GM19239 (cell line): ENCODE results near the gene TULP4.
"Not testable (repeated sequence)": the region's sequence is repeated elsewhere in the genome, so short reads cannot be mapped to it uniquely, and the experiment has no call there.

Source experiments
- DNase-seq: peaks from one replicate; pipeline ENCODE4 v3.0.0; 2011; ENCODE audit warnings: low spot score; ENCODE audit not compliant: insufficient read length
- FAIRE-seq: peaks from 2 replicates; lab custom pipeline; 2011; peaks lifted over from hg19 to GRCh38; lab: Jason Lieb, UNC

TULP4 gene

DNA sequence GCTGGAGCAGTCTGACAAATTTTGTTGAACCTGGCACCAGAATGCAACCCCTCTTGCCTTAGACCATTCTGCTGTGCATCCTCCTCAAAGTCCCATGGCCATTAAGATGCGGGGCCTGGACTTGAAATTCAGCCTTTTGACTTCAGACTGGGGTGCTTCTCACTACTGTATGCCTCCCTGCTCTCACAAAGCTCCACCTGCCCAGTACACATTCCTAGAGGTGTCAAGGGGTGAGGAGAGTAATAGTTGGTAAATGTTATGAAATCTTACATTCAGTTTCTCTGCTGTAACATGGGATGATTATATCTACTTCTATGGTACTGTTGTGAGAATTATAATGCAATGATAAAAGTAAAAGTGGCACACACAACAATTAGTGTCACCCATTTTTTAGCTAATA is 70.8 kb downstream of the TULP4 start:
- FAIRE-seq: no peak
- DNase-seq: no peak

DNA sequence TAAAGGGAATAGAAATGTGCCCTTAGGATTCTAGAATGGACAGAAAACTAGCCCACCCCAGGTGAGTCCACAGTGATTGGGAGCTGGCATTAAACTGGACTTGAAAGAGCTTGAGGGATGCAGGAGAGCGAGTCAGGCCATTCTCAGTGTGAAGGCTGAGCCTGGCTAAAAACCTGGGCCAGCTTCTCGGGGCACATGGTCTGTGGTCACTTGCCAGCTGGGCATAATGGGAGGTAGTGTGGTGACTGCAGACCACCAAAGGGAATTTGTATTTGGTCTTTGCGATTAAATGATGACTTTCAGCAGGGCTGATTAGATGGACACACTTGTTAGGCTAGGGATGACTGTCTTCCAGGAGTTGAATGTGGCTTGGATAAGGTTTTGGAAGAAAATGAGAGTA is 71.3 kb downstream of the TULP4 start:
- FAIRE-seq (no peak), DNase-seq (no peak)

DNA sequence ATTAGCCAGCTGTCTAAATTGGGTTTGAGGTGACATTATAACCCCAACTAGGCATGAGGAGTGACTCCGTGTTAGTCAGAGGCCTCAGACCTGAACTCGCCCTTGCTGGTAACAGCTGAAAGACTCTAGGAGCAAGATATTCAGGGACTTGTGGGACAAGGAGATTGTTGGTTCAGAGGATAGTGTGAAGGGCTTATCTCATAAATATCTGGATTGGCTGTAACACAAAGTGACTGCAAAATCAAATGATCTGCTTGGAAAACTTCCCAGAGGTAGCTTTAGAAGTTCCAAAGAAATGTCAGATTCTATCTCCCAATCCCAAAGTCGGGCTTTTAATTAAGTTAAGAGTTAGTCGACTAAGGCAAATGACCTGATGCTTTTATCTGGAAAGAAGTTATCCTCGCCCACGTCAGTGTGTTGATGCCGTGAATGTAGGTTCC is 72.4 kb downstream of the TULP4 start:
- no peak for DNase-seq
- FAIRE-seq: no peak

DNA sequence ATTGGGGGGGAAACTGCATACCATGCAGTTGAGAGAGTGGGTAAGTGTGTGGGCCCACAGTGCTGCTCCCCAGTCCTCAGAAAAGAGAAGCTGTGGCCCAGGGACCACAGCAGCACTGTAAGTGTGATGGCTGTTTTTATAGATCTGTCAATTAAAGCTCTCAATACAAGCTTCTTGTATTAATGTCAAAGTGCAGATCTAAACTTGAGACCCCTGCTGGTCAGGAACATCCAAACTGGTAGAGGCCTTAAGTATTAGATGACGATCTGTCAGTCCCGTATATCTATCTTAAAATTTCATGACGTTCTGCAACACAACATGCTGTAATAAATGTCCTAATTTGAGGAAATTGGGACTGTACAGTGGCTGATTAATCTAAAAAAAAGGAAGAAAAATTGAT is 74.8 kb downstream of the TULP4 start:
- DNase-seq (no peak), FAIRE-seq (no peak)

DNA sequence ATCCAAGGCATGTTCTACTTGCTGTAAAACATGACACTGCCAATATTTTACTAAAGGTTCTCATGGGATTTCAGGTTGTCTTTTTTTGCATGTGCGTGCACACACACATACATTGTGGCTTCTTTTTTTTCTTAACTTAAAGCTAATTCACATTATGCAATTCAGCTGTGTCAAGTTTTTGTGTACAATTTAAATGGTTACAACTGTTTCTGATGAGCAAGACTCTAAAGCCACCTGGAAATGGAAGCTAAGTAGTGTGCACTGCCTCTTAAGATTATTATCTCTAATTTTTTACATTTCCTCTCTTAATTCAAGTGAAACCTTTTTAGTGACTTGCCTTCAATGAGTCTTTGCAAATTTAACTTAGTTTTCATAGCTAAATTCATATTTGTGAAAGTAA is 75.3 kb downstream of the TULP4 start:
- FAIRE-seq: no peak
- DNase-seq: no peak

DNA sequence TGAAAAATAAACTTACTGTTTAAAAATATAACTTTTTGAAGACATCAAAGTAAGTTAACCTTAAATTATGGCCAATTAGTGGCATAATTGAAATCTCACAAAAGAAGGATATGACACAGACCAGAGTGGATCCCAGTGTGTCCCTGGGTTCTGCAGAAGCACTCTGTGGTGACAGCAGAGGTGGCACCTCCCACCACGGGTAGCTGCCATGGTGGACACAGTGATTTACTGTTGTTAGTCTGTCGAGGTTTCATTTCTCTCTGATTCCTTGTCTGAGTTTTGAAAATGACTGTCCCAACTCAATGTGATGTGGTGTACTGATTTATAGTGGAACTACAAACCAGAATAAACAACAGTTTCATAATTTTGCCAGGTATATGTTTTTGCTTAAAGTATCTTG is 76.5 kb downstream of the TULP4 start:
- no peak for FAIRE-seq
- no peak for DNase-seq

DNA sequence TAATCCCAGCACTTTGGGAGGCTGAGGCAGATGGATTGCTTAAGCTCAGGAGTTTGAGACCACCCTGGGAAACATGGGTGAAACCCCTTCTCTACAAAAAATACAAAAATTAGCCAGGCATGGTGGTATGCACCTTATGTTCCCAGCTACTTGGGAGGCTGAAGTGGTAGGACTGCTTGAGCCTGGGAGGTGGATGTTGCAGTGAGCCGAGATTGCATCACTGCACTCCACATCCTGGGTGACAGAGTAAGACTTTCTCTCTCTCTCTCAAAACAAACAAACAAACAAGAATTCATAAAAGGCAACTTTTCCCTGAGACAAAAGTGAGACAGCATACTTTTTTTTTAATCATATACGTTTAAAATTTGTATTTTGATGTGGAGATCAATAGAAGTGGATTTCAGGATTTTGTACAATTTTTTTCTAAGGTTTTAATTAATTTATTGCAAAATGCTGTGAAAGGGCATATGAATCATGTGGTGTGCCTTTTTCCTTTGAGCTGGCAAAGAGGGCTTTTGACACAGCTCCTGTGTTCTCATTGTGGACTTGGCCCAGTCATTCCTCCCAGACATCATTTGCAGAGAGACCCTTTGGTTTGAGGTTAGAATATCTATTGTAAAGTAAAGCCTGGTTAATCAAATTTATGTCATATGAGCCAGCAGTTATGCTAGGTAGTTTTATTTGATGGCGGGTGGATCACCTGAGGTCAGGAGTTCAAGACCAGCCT is 77.1 kb downstream of the TULP4 start:
- no peak for DNase-seq
- FAIRE-seq: no peak

DNA sequence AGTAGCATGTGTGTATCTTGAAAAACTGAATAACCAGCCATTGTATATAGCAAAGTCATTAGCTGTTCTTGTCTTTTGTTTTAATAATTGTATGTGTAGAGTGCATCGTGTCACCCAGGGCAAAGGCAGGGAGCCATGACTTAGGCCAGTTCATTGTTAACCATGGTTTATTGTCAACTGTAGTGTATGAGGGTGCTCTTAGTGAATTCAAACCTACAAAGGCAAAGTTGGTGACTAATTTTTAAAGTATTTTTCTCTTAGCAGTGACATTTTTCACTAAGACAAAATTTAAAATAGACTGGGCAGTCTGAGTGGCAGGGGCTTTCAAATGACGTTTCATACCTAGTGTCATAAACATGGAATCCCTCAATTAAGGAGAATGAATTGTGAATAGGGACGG is 79.0 kb downstream of the TULP4 start:
- FAIRE-seq: no peak
- DNase-seq: no peak

DNA sequence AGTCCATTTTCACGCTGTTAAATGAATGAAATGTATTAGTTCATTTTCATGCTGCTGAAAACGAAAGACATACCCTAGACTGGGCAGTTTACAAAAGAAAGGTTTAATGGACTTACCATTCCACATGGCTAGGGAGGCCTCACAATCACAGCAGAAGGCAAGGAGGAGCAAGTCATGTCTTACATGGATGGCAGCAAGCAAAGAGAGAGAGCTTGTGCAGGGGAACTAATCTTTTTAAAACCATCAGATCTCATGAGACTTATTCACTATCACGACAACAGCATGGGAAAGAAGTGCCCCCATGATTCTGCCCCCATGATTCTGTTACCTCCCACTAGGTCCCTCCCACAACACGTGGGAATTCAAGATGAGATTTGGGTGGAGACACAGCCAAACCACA is 79.7 kb downstream of the TULP4 start:
- not testable (repeated sequence) for DNase-seq, FAIRE-seq

DNA sequence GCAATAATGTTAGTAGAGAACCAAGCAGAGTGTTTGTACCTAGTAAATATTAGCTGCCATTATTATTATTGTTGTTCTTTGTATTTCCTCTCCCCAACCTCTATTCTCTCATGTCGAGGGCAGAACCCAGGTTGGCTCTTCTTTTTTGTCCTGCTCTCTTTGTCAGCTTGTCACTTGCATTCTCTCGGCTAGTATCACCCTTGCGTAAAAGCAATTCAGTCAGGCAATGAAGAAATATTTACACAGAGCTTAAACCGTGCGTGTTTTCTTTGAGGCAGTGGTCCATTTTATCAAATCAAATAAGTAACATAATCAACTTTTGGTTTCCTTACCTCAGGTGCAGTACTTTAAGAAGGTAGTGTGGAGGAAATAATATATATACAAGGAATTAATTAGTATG is 83.9 kb downstream of the TULP4 start:
- DNase-seq (no peak), FAIRE-seq (no peak)

DNA sequence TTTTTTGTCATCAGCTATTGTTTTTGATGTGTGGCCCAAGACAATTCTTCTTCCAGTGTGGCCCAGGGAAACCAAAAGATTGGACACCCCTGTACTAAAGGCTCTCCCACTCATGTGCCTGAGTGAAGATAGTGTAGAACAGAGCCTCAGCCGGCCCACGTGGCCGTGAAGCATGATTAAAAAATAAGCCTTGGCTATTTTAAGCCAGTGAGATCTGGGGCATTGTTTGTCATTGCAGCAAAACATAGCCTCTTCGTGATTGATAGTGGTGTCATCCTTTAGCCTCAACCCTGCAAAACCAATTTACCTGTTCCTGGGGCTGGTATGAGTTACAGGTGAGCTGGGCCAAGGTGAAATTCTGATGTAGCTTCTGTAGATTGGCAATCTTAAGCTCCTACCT is 85.3 kb downstream of the TULP4 start:
- DNase-seq (no peak), FAIRE-seq (no peak)

DNA sequence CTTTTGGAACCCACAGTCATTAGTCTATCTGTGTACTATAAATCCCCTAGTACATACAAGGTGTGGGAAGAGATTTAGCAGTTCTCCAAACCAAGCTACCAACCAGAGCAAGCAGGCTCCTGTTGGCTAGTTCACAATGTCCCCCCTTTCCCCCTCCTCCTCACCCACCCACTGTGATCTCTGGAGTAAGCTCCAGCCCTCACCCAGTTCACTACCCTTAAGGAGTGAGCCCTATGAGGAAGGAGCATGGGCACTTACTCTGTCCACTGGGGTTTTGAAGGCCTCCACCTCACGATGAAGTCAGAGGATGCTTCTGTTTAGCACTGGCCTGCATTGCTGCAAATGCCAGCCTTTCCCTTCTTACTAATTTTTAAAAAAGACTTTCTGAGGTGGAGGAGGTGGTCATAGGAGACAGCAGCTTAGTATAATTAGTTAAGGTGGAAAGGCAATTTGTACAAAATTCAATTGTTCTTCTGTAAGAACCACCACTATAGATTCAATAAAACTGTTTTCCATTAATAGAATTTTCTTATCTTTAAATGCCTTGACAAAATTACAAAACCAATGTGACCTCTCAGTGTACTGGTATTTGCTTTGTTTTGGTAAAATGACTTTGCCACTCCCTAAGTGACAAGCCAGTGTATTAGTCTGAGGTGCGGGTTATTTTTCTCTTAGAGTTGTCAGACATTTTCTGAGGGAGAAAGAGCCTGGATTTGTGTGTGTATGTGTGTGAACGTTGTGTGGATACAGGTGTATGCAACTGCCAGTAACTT is 86.2 kb downstream of the TULP4 start:
- DNase-seq: no peak
- FAIRE-seq: no peak

DNA sequence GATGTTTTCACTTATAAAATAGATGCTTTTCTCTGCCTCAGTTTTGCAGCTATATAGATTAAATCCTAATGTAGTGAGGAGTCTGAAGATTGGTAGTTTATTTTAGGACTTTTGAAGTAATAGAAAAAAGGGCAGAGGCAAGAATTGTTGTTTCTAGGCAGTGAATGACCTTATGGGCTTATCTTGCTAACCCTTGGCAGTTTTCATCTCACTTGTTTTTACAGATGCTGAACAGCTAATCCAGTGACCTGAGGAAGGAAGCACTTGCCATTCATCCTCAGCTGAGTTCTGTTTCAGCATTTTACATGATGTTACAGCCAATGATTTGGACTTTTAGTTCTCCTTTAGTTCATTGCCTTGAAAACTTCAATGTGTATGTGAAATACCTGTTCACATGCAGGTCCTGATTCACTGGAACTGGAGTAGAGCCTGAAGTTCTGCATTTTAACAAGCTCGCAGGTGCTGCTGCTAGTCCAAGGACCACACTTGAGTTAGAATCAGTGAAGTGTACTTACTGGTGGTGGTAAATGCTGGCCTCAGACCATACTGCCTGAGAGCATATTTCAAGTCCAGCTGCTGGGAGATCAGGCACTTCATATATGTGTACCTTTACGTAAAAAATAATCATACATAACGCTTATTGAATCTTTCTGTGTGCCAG is 86.9 kb downstream of the TULP4 start:
- FAIRE-seq (peak; percentile 14), DNase-seq (no peak)

DNA sequence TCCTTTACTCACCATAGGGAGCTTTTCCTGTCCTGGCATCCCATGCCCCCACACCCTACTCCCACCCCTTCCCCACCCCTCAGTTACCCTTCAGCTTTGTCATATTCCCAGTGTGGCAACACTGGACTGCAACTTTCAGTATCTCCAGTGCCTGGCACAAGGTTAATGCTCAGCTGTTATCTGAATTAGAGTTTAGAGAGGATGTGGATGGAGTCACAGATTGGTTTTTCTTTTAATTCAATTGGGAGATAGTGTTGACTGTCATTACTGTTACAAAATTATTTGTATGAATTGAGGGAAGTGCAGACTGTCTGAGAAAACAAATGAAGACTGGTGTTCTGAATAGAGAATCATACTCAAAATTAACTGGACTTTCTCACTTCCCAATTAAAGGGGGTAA is 89.9 kb downstream of the TULP4 start:
- FAIRE-seq: no peak
- DNase-seq: no peak

DNA sequence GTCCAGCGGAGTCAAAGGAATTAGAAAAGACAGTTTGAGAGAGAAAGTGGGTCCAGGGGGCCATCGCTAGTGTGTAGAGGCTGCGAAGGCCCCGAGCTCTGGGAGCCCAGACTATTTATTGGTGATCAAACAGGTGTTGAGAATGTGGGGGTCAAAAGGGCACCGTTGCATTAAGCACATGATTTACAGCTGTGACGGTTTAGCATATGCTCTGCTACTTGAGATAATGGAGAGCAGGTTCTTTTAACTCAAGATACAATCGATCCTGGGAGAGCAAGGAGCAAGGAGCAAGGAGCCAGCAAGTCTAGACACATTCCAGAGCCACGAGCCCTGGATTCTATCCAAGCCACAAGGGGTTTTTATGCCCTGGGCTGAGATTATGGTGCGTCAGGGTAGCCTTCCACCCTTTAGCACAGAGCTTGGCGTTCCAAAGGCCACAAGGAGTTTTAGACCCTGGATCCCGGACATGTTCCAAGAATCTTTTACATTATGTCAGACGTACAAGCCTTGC is 93.1 kb downstream of the TULP4 start:
- not testable (repeated sequence) for FAIRE-seq, DNase-seq

DNA sequence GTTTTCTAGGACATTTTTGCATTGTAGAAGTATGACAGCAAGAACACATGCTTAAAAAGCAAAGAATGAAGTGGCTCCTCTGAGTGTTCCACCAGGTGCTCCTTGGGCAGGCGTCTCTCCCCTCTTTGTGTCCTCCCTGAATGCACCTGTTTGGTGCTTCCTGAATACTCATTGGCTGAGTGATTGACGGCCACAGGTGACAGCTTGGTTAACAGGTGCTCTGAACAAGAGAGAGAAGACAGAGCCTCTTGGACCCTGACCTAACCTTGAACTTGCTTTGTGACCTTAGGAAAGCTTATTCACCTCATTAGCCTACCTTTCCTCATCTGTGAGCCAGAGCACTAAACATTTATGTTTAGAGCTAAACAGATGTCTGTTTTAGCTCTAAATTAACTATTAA is 93.7 kb downstream of the TULP4 start:
- FAIRE-seq (no peak), DNase-seq (no peak)

DNA sequence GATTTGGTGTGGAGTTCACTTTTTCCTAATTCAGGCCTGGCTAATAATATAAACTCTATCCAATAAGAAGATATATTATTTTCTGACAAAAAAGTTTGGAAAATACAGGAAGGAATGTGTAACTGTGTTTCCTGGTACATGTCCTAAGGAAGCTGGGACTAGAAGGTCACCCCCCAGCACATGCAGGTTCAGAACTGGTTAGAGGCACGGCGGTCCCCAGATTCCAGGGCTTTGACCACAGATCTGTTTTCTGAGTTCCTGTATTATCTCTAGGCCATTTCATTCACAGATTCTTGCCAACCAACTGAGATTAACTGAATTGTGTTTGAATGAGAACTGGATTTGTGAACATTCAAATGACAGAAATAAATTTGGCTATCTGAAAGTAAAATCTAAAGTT is 94.5 kb downstream of the TULP4 start:
- peak; percentile 23 for FAIRE-seq
- no peak for DNase-seq

DNA sequence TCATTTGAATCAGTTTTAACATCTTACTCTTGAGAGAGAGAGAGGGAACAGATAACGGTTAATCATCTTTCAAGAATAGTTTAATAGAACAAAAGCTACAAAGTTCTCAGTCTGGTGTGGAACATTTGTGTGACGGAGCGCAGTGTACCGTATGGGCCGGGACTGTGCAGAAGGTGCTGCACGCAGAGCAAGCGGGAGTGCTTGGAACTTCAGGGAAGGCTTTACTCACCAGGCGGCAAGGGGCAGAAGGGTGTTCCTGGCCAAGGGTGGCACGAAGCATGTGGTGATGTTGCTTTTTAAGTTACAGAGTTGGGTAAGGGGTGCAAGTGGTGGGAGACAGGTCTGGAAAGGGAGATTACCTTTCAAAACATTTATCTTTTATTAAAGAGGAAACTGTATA is 95.7 kb downstream of the TULP4 start:
- FAIRE-seq: no peak
- DNase-seq: no peak

DNA sequence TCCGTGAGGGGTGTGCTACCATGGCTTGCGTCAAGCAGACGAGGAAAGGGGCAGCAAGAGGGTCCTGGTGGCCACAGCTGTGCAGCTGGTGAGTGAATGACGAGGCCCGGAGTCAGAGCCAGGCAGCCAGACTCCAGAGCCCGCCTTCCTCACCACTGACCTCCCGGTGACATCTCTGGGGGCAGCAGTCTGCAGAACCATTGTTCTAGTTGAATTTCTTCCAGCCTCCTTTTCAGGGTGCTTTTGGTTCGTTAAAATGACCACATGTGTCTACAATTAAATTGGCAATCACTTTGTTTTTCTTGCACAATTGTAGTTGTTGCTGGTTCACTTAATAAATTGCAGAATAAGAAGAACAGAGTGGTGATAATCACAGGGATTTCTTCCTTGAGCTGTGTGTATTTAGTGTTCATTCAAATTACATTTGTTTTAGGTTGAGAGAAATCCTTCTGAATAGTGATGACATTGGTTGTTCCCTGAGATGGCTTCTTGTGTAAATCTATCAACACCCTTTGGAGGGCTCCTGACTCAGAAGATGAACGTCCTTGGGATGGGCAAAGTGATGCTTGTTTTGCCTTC is 96.4 kb downstream of the TULP4 start:
- FAIRE-seq (no peak), DNase-seq (no peak)

DNA sequence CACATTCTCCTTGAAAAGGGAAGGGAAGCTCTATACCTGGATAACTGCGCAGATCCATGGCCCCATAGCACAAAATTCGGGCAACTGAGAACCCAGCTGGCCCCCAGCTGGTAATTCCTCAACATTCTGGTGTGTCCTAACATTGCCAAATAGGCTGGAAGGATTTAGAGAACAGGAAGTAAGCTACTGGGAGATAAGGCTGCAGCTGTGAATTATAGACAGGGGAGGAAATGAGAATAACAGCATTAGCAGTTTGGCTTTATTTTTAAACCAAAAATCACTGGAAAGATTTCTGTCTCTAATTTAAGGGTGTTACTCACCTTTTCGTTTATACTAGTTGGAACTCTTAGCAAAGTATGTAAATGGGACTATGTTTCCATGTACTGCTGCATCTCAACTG is 97.2 kb downstream of the TULP4 start:
- FAIRE-seq (no peak), DNase-seq (no peak)

DNA sequence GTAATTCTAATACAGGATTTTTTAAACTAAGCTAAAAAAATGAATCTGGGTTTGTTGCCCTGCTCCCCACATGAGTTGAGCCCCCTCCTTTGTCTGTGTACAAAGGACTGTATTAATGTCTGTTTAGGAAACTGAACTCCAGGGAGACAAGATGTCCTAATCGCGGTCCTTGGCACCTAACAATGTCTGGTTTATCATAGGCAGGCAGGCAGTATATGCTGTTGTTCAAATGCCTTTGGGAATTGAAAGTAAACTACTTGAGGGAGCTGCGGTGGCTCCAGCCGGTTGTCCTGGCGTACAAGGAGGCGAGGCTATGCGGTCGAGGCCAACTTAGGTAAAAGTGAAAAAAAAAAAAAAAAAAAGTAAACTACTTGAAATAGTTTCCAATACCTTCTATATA is 98.5 kb downstream of the TULP4 start:
- DNase-seq (no peak), FAIRE-seq (no peak)
